HG02973 (cell line): ENCODE results near the gene TMEM169.

ENCODE experiments used
- ATAC-seq: cut with Tn5 transposase; IDR thresholded peaks from one replicate; pipeline ENCODE4 v1.9.1; 2021; ENCODE audit warnings: moderate library complexity; ENCODE audit not compliant: unreplicated experiment

The TMEM169 gene

GRCh38 chr2:216103213-216103612, 21.5 kb downstream of the TMEM169 start:
- no peak for ATAC-seq

- no peak for ATAC-seq
These were observed 23.0 kb downstream of the TMEM169 start for GRCh38 chr2:216104691-216105090.

GRCh38 chr2:216107320-216107719, 25.6 kb downstream of the TMEM169 start:
- no peak for ATAC-seq

- no peak for ATAC-seq
These were observed 26.0 kb downstream of the TMEM169 start for GRCh38 chr2:216107760-216108159.

- no peak for ATAC-seq
These were observed 26.7 kb downstream of the TMEM169 start for GRCh38 chr2:216108310-216108966.

GRCh38 chr2:216108967-216109921, 27.5 kb downstream of the TMEM169 start, which contains the start of gene XRCC5:
TSS of gene XRCC5 (plus strand) at chr2:216109348. CDS start at chr2:216109437, 89 bp downstream.
- ATAC-seq, result peak; percentile 45

GRCh38 chr2:216109962-216110614, 28.4 kb downstream of the TMEM169 start:
- ATAC-seq, result peak; percentile 21

GRCh38 chr2:216110620-216111019, 28.9 kb downstream of the TMEM169 start:
- ATAC-seq, result no peak

GRCh38 chr2:216111122-216111521, 29.4 kb downstream of the TMEM169 start:
- no peak for ATAC-seq

GRCh38 chr2:216112926-216113325, 31.2 kb downstream of the TMEM169 start:
- ATAC-seq, result no peak

GRCh38 chr2:216113572-216113971, 31.9 kb downstream of the TMEM169 start:
- ATAC-seq, result peak; percentile 63

GRCh38 chr2:216114382-216114713, 32.6 kb downstream of the TMEM169 start:
- no peak for ATAC-seq

- peak; percentile 37 for ATAC-seq
These were observed 33.2 kb downstream of the TMEM169 start for GRCh38 chr2:216114714-216115531.

- no peak for ATAC-seq
These were observed 34.7 kb downstream of the TMEM169 start for GRCh38 chr2:216116418-216116817.

- ATAC-seq, result no peak
These were observed 36.0 kb downstream of the TMEM169 start for GRCh38 chr2:216117561-216118340.

GRCh38 chr2:216118474-216118873, 36.8 kb downstream of the TMEM169 start:
- no peak for ATAC-seq

GRCh38 chr2:216119146-216119545, 37.4 kb downstream of the TMEM169 start:
- ATAC-seq, result no peak

- ATAC-seq, result no peak
These were observed 38.3 kb downstream of the TMEM169 start for GRCh38 chr2:216119986-216120385.

- no peak for ATAC-seq
These were observed 39.5 kb downstream of the TMEM169 start for GRCh38 chr2:216121255-216121654.

- ATAC-seq, result no peak
These were observed 45.2 kb downstream of the TMEM169 start for GRCh38 chr2:216126943-216127342.
